H9 (cell line): ENCODE measurements around the gene OPTC. TPM values are rescaled to one million over a fixed set of nuclear protein-coding genes. Genes with fewer than 3 reads are reported as not detected.

Experiments used
- DNase-seq: peaks from one replicate; pipeline ENCODE4 v3.0.0-alpha.2; 2017
- H2AFZ ChIP-seq: one replicate; pipeline ENCODE4 v1.6.1; 2013; ENCODE audit warnings: mild to moderate bottlenecking, low read length, control low read depth, moderate library complexity
- H2AK5ac ChIP-seq: 2 replicates; pipeline ENCODE4 v1.6.1; 2013; ENCODE audit warnings: low read length, control low read depth, mixed read lengths; ENCODE audit not compliant: insufficient read length
- H2BK120ac ChIP-seq: one replicate; pipeline ENCODE4 v1.6.1; 2013; ENCODE audit warnings: low read depth, mild to moderate bottlenecking, low read length, control low read depth, inconsistent platforms; ENCODE audit not compliant: poor library complexity, severe bottlenecking
- H2BK12ac ChIP-seq: 2 replicates; pipeline ENCODE4 v1.6.1; 2013; ENCODE audit warnings: low read length, control low read depth, mixed read lengths, low read depth; ENCODE audit not compliant: insufficient read length
- H2BK15ac ChIP-seq: 2 replicates; pipeline ENCODE4 v1.6.1; 2013; ENCODE audit warnings: low read depth, low read length, control low read depth
- H2BK20ac ChIP-seq: one replicate; pipeline ENCODE4 v1.6.1; 2013; ENCODE audit warnings: low read depth, mild to moderate bottlenecking, low read length, control low read depth, inconsistent platforms; ENCODE audit not compliant: poor library complexity, severe bottlenecking
- H2BK5ac ChIP-seq: 2 replicates; pipeline ENCODE4 v1.6.1; 2013; ENCODE audit warnings: low read length, control low read depth, mixed read lengths; ENCODE audit not compliant: insufficient read length
- H3K14ac ChIP-seq: 2 replicates; pipeline ENCODE4 v1.6.1; 2013; ENCODE audit warnings: low read length, control low read depth; ENCODE audit not compliant: insufficient read depth
- H3K18ac ChIP-seq: 2 replicates; pipeline ENCODE4 v1.6.1; 2013; ENCODE audit warnings: low read depth, mild to moderate bottlenecking, mixed read lengths, low read length, control low read depth; ENCODE audit not compliant: insufficient read length
- H3K23ac ChIP-seq: 2 replicates; pipeline ENCODE4 v1.6.1; 2013; ENCODE audit warnings: low read length, control low read depth, mixed read lengths, low read depth; ENCODE audit not compliant: insufficient read length
- H3K23me2 ChIP-seq: 2 replicates; pipeline ENCODE4 v1.6.1; 2013; ENCODE audit warnings: low read depth, mild to moderate bottlenecking, mixed read lengths, low read length, control low read depth; ENCODE audit not compliant: insufficient read length, poor library complexity, severe bottlenecking
- H3K27ac ChIP-seq: 2 replicates; pipeline ENCODE4 v1.5.1; 2013; ENCODE audit warnings: low read length, control low read depth, mixed read lengths, low read depth; ENCODE audit not compliant: insufficient read length
- H3K27me3 ChIP-seq: 2 replicates; pipeline ENCODE4 v1.6.1; 2013; ENCODE audit warnings: low read length, control low read depth, inconsistent platforms; ENCODE audit not compliant: insufficient read depth
- H3K4ac ChIP-seq: 2 replicates; pipeline ENCODE4 v1.6.1; 2013; ENCODE audit warnings: low read depth, mild to moderate bottlenecking, control low read depth, inconsistent platforms, low read length, moderate library complexity
- H3K4me1 ChIP-seq: 2 replicates; pipeline ENCODE4 v1.6.1; 2013; ENCODE audit warnings: low read length, control low read depth, inconsistent platforms; ENCODE audit not compliant: insufficient read depth
- H3K4me2 ChIP-seq: 2 replicates; pipeline ENCODE4 v1.6.1; 2013; ENCODE audit warnings: low read length, control low read depth, mixed read lengths; ENCODE audit not compliant: insufficient read length, insufficient read depth
- H3K56ac ChIP-seq: 2 replicates; pipeline ENCODE4 v1.6.1; 2013; ENCODE audit warnings: low read depth, mild to moderate bottlenecking, mixed read lengths, low read length, control low read depth; ENCODE audit not compliant: insufficient read length
- H3K79me1 ChIP-seq: 2 replicates; pipeline ENCODE4 v1.6.1; 2013; ENCODE audit warnings: low read depth, mild to moderate bottlenecking, moderate library complexity, low read length, control low read depth, inconsistent platforms; ENCODE audit not compliant: insufficient read depth, poor library complexity, severe bottlenecking
- H3K79me2 ChIP-seq: 2 replicates; pipeline ENCODE4 v1.6.1; 2013; ENCODE audit warnings: low read length, control low read depth, inconsistent platforms; ENCODE audit not compliant: insufficient read depth
- H3K9ac ChIP-seq: 2 replicates; pipeline ENCODE4 v1.6.1; 2013; ENCODE audit warnings: low read length, control low read depth, mixed read lengths; ENCODE audit not compliant: insufficient read length; ENCODE audit errors: extremely low read depth
- H3K9me3 ChIP-seq: one replicate; pipeline ENCODE4 v1.6.1; 2013; ENCODE audit warnings: low read depth, low read length, inconsistent platforms; ENCODE audit not compliant: control insufficient read depth
- H3T11ph ChIP-seq: one replicate; pipeline ENCODE4 v1.6.1; 2013; ENCODE audit warnings: mild to moderate bottlenecking, low read length, control low read depth, inconsistent platforms
- H4K20me1 ChIP-seq: one replicate; pipeline ENCODE4 v1.6.1; 2013; ENCODE audit not compliant: control insufficient read depth, insufficient read length, insufficient read depth
- H4K5ac ChIP-seq: 2 replicates; pipeline ENCODE4 v1.6.1; 2013; ENCODE audit warnings: low read depth, mild to moderate bottlenecking, mixed read lengths, low read length, control low read depth; ENCODE audit not compliant: insufficient read length
- H4K8ac ChIP-seq: replicated peaks from 2 replicates; pipeline ENCODE4 v1.6.1; 2013; ENCODE audit warnings: low read length, control low read depth, mixed read lengths, low read depth; ENCODE audit not compliant: insufficient read length
- H4K91ac ChIP-seq: 2 replicates; pipeline ENCODE4 v1.6.1; 2013; ENCODE audit warnings: low read depth, mild to moderate bottlenecking, moderate library complexity, mixed read lengths, low read length, control low read depth; ENCODE audit not compliant: insufficient read length
- H3K27ac Mint-ChIP-seq, 3 experiments: 2 replicates in 2 of 3; 3 replicates in 1 of 3; pipeline ENCODE4 v1.8.0; 2020 to 2021; ENCODE audit warnings: mixed read lengths in 3 of 3, mild to moderate bottlenecking in 1 of 3, moderate library complexity in 1 of 3
- H3K27me3 Mint-ChIP-seq: 2 replicates; pipeline ENCODE4 v1.8.0; 2021; ENCODE audit warnings: low read depth, mild to moderate bottlenecking, moderate library complexity, mixed read lengths
- H3K36me3 Mint-ChIP-seq, 3 experiments: 2 replicates in 2 of 3; 3 replicates in 1 of 3; pipeline ENCODE4 v1.8.0; 2020 to 2021; ENCODE audit warnings: low read depth in 3 of 3, mixed read lengths in 3 of 3; ENCODE audit not compliant: insufficient read depth in 1 of 3
- H3K4me1 Mint-ChIP-seq, 2 experiments: 2 replicates each; pipeline ENCODE4 v1.8.0; 2020; ENCODE audit warnings: mixed read lengths in 2 of 2
- H3K4me3 Mint-ChIP-seq, 2 experiments: 2 replicates in 1 of 2; 3 replicates in 1 of 2; pipeline ENCODE4 v1.8.0; 2020 to 2021; ENCODE audit warnings: mild to moderate bottlenecking in 2 of 2, mixed read lengths in 2 of 2, moderate library complexity in 1 of 2
- H3K9me3 Mint-ChIP-seq, 2 experiments: 2 replicates in 1 of 2; 3 replicates in 1 of 2; pipeline ENCODE4 v1.8.0; 2020; ENCODE audit warnings: mild to moderate bottlenecking in 2 of 2, mixed read lengths in 2 of 2, moderate library complexity in 1 of 2
- WGBS: extraction: QIAGEN DNeasy Blood & Tissue Kit; methylation state at CpG from one replicate; pipeline ENCODE4 v1.1.7; 2013; ENCODE audit warnings: missing lambda C conversion rate, low lambda C conversion rate, mixed read lengths; ENCODE audit not compliant: insufficient read length; ENCODE audit errors: extremely low coverage; 5-methylcytosine and 5-hydroxymethylcytosine counted together
- total RNA-seq: library from RNA; stranded (reverse); gene quantifications from 2 replicates; pipeline ENCODE4 v1.2.1, GENCODE V29; 2021
- TF ChIP-seq, protein P1 (sequence below): fragments of 200-600 bp; sonication (generic); conservative IDR thresholded peaks from 3 replicates; pipeline ENCODE4 v1.8.0; 2021; ENCODE audit warnings: antibody characterized with exemption, mild to moderate bottlenecking

Gene OPTC
- total RNA-seq, 1 experiment from 2014 or later = 1.1 TPM

DNA sequence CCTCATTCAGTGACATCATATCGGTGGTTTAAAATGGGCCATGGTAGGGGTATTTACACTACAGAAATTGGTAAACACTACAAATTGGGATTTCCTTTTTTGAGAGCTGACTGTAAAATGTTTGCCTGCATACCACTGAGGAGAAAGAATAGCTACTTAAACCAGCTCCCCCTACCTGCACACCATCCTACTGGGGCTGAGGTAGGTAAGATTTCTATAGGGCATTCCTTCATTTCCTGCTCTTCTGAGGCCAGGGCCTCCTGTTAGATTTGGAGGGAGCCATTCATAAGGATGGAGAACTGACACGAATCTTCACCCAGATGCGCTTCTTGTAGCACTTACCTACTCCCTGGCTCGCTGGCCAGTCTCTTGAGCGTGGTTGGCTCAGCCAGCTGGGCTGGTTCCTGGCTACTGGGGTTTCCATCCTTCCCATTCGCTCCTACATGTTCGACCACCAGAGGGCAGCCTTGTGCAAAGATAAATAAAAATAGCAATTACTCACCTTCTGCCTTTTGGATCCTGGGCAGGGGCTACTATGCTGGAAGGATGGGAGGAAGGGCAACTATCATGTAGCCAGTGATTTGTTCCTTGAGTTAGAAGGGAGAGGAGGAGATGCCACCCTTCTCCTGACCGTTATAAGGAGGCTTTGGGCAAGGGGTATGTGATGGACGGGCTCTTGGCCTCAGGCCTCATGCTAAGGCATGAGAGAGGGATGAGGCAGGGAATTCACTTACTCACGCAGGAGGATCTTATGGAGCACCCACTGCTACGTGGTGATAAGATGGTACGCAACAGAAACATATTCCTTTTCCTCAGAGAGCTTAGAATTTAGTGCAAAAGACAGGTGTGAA is 10.7 kb downstream of the OPTC start:
- H3K27ac ChIP-seq = no peak overlapping the region
- H3K9me3 ChIP-seq = no peaks in the 10 kb centered on the region
- no peak overlapping the region for H2BK12ac ChIP-seq
- H3K18ac ChIP-seq = no peak overlapping the region
- Mint-ChIP-seq H3K9me3 (no peaks in the 10 kb centered on the region), H3K4me3 (peak overlapping the region in 1 of 2 experiments; percentile 53; a peak in 1 of 5 replicates), H3K36me3 (0 out of 7 replicates have a peak, but pooled peaks cover 0 to 7% (median 2%) of the 10 kb centered on the region in 3 experiments), H3K27me3 (peaks cover 15% of the 10 kb centered on the region), H3K27ac (no peak overlapping the region), H3K4me1 (peaks cover 36 to 37% of the 10 kb centered on the region in 2 experiments)
- H3K14ac ChIP-seq = no peak overlapping the region
- no peak overlapping the region for H3K23ac ChIP-seq
- H3K23me2 ChIP-seq = no peaks in the 10 kb centered on the region
- no CpG with 5 or more reads among the region's 12 CpGs for WGBS
- H2BK5ac ChIP-seq = no peak overlapping the region
- no peak overlapping the region for H2AFZ ChIP-seq
- H2AK5ac ChIP-seq = no peak overlapping the region
- H3K4ac ChIP-seq = no peak overlapping the region
- no peak overlapping the region for H2BK120ac ChIP-seq
- H4K91ac ChIP-seq = no peak overlapping the region
- H3K56ac ChIP-seq = no peak overlapping the region
- no peaks in the 10 kb centered on the region for H4K20me1 ChIP-seq
- no peaks in the 10 kb centered on the region for H3K27me3 ChIP-seq
- H3K9ac ChIP-seq = no peak overlapping the region
- no peak overlapping the region for H3T11ph ChIP-seq
- TF ChIP-seq, protein P1, sequence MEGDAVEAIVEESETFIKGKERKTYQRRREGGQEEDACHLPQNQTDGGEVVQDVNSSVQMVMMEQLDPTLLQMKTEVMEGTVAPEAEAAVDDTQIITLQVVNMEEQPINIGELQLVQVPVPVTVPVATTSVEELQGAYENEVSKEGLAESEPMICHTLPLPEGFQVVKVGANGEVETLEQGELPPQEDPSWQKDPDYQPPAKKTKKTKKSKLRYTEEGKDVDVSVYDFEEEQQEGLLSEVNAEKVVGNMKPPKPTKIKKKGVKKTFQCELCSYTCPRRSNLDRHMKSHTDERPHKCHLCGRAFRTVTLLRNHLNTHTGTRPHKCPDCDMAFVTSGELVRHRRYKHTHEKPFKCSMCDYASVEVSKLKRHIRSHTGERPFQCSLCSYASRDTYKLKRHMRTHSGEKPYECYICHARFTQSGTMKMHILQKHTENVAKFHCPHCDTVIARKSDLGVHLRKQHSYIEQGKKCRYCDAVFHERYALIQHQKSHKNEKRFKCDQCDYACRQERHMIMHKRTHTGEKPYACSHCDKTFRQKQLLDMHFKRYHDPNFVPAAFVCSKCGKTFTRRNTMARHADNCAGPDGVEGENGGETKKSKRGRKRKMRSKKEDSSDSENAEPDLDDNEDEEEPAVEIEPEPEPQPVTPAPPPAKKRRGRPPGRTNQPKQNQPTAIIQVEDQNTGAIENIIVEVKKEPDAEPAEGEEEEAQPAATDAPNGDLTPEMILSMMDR = peak; percentile 91
- H3K79me1 ChIP-seq = no peaks in the 10 kb centered on the region
- no peak overlapping the region for H2BK20ac ChIP-seq
- no peak overlapping the region for H2BK15ac ChIP-seq
- DNase-seq = peak; percentile 83
- H4K5ac ChIP-seq = no peak overlapping the region
- H3K4me1 ChIP-seq = peaks cover 3% of the 10 kb centered on the region
- no peaks in the 10 kb centered on the region for H3K79me2 ChIP-seq
- H3K4me2 ChIP-seq = no peak overlapping the region
- H4K8ac ChIP-seq = no peak overlapping the region
